K562 (cell line): ENCODE data around the gene CASP6. TPM values are rescaled to one million over a fixed set of nuclear protein-coding genes. Genes with fewer than 3 reads are reported as not detected.

ENCODE experiments used
- ARID1B ChIP-seq: fragments of 450-650 bp; IDR thresholded peaks from 2 replicates; pipeline ENCODE4 v1.6.1; 2016; ENCODE audit warnings: antibody characterized with exemption, mild to moderate bottlenecking, inconsistent platforms
- CEBPB ChIP-seq: fragments of 450-650 bp; IDR thresholded peaks from 2 replicates; pipeline ENCODE4 v1.6.1; 2016; ENCODE audit warnings: missing genetic modification characterization, missing compliant biosample characterization
- CREB1 ChIP-seq, 2 experiments: sonication (generic) in 1 of 2; formaldehyde crosslinking in 1 of 2; IDR thresholded peaks; 2 replicates each; pipeline versions ENCODE4 v1.6.1 to v1.8.0; 2012 to 2022; ENCODE audit warnings: inconsistent platforms in 1 of 2, mild to moderate bottlenecking in 1 of 2, missing genetic modification reagents in 1 of 2, moderate library complexity in 1 of 2
- GTF2F1 ChIP-seq: IDR thresholded peaks from 2 replicates; pipeline ENCODE4 v1.6.1; 2011; ENCODE audit warnings: low read depth, low read length, improper control_type of control experiment
- MAFK ChIP-seq: IDR thresholded peaks from 2 replicates; pipeline ENCODE4 v1.6.1; 2011; ENCODE audit warnings: low read length, improper control_type of control experiment
- NONO ChIP-seq, 2 experiments: fragments of 200-400 bp in 1 of 2; fragments of 450-650 bp in 1 of 2; formaldehyde crosslinking in 1 of 2; IDR thresholded peaks; 2 replicates each; pipeline ENCODE4 v1.6.1; 2017; ENCODE audit warnings: low read depth in 2 of 2, mild to moderate bottlenecking in 2 of 2, moderate library complexity in 2 of 2, low read length in 1 of 2
- SMAD3 ChIP-seq: fragments of 450-650 bp; formaldehyde crosslinking; conservative IDR thresholded peaks from 2 replicates; pipeline ENCODE4 v1.4.0; 2020; ENCODE audit warnings: mild to moderate bottlenecking
- SMAD4 ChIP-seq: fragments of 250-450 bp; sonication (Bioruptor Pico); conservative IDR thresholded peaks from 2 replicates; pipeline ENCODE4 v1.8.0; 2021; ENCODE audit warnings: inconsistent platforms, mild to moderate bottlenecking, moderate library complexity
- STAT5A ChIP-seq: IDR thresholded peaks from 2 replicates; pipeline ENCODE4 v1.6.1; 2012; ENCODE audit warnings: low read length, inconsistent platforms, borderline replicate concordance
- ZC3H4 ChIP-seq: sonication (generic); formaldehyde crosslinking; IDR thresholded peaks from 2 replicates; pipeline ENCODE4 v1.9.0; 2021; ENCODE audit warnings: missing genetic modification reagents, borderline replicate concordance
- ZFX ChIP-seq: sonication (generic); formaldehyde crosslinking; IDR thresholded peaks from 2 replicates; pipeline ENCODE4 v1.8.0; 2022; ENCODE audit warnings: mild to moderate bottlenecking, missing genetic modification reagents, moderate library complexity
- ZNF696 ChIP-seq: fragments of 250-450 bp; sonication (Bioruptor Pico); conservative IDR thresholded peaks from 2 replicates; pipeline ENCODE4 v1.4.0; 2020; ENCODE audit warnings: mild to moderate bottlenecking, moderate library complexity
- polyA plus RNA-seq, 8 experiments: library from polyadenylated mRNA; depleted of rRNA in 4 of 8; stranded (reverse) in 5 of 8; unstranded in 3 of 8; fragments of >200 nt; fragmentation: Nextera tagmentation in 2 of 8; fragmentation: Illumina TruSeq in 1 of 8; extraction: Ambion mirVana in 2 of 8; extraction: Trizol in 1 of 8; gene quantifications; 2 replicates each; pipeline versions ENCODE4 v1.2.1 to v1.2.3, GENCODE V29; 2011 to 2014; ENCODE audit warnings: inconsistent platforms in 1 of 8, missing spikeins in 1 of 8
- total RNA-seq, 7 experiments: library from RNA; depleted of rRNA in 6 of 7; stranded (reverse); fragments of >200 nt in 6 of 7; fragmentation: Illumina TruSeq in 2 of 7; extraction: Trizol in 2 of 7; gene quantifications; 2 replicates each; pipeline versions ENCODE4 v1.2.1 to v1.2.3, GENCODE V29; 2011 to 2021; ENCODE audit warnings: low replicate concordance in 1 of 7
- TF ChIP-seq, protein P1 (sequence below): fragments of 250-450 bp; sonication (Bioruptor Pico); IDR thresholded peaks from 2 replicates; pipeline ENCODE4 v1.4.0; 2020; ENCODE audit warnings: mild to moderate bottlenecking, moderate library complexity
- TF ChIP-seq, protein P2 (sequence below): fragments of 450-650 bp; formaldehyde crosslinking; IDR thresholded peaks from 2 replicates; pipeline ENCODE4 v1.4.0; 2020; ENCODE audit warnings: mild to moderate bottlenecking, moderate library complexity
- TF ChIP-seq, protein P3 (sequence below): fragments of 250-450 bp; sonication (Bioruptor Pico); IDR thresholded peaks from 2 replicates; pipeline ENCODE4 v1.5.0; 2021; ENCODE audit warnings: mild to moderate bottlenecking, moderate library complexity
- TF ChIP-seq, protein P4 (sequence below): fragments of 450-650 bp; formaldehyde crosslinking; IDR thresholded peaks from 2 replicates; pipeline ENCODE4 v1.4.0; 2020; ENCODE audit warnings: mild to moderate bottlenecking, mixed read lengths

The CASP6 gene
- total and polyA plus RNA-seq, 9 of the 15 experiments (the other 6 are each of a cell fraction or from before 2014, with no cell fraction given), result 20.8 to 72.7 (median 39.1) TPM

DNA sequence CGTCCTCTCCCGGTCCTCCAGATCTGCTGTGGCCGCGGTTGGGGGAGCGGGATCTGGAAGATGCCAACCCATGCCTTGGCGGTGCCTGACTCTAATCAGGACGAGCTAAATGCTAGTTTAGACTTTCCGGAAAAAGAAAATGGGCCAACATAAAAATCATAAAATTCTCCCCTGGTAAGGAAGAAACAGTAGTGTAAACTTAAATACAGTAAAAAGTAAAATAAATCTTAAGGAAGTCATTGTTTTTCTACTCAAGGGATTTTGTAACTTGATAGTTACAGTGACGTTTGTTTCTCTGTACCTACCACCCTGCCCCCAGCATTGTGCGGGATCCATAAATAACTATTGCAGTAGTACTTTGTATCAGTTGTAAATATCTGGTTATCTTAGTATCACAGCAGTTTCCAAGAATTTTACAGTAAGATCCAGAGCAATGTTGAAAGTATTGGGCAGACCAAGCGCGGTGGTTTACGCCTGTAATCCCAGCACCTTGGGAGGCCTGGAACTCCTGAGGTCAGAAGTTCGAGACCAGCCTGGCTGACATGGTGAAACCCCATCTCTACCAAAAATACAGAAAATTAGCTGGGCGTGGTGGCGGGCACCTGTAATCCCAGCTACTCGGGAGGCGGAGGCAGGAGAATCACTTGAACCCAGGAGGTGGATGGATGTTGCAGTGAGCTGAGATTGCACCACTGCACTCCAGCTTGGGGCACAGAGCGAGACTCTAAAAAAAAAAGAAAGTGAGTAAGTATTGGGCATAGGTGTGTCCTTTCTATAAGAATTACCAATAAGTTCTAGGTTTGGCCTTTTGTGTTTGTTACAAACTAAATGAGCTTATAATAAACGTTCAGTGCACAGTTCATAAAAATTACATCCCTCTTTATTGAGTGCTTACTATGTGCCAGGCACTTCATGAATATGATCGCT, 27.6 kb upstream of the CASP6 start (continued):
- TF ChIP-seq, protein P1, sequence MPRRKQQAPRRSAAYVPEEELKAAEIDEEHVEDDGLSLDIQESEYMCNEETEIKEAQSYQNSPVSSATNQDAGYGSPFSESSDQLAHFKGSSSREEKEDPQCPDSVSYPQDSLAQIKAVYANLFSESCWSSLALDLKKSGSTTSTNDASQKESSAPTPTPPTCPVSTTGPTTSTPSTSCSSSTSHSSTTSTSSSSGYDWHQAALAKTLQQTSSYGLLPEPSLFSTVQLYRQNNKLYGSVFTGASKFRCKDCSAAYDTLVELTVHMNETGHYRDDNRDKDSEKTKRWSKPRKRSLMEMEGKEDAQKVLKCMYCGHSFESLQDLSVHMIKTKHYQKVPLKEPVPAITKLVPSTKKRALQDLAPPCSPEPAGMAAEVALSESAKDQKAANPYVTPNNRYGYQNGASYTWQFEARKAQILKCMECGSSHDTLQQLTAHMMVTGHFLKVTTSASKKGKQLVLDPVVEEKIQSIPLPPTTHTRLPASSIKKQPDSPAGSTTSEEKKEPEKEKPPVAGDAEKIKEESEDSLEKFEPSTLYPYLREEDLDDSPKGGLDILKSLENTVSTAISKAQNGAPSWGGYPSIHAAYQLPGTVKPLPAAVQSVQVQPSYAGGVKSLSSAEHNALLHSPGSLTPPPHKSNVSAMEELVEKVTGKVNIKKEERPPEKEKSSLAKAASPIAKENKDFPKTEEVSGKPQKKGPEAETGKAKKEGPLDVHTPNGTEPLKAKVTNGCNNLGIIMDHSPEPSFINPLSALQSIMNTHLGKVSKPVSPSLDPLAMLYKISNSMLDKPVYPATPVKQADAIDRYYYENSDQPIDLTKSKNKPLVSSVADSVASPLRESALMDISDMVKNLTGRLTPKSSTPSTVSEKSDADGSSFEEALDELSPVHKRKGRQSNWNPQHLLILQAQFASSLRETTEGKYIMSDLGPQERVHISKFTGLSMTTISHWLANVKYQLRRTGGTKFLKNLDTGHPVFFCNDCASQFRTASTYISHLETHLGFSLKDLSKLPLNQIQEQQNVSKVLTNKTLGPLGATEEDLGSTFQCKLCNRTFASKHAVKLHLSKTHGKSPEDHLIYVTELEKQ (CRISPR knock-in tag), result no peak
- TF ChIP-seq MAFK (no peak), CEBPB (tag) (peak; percentile 48), SMAD4 (0 out of 2 replicates have a peak, but pooled peaks have one; percentile 45), GTF2F1 (no peak), ZNF696 (CRISPR knock-in tag) (no peak), CREB1 (IDR thresholded peaks at IDR 0.05) (peak; percentile 30; the same call in 1 of the 2 replicates), CREB1 (CRISPR knock-in tag; IDR thresholded peaks at IDR 0.05) (no peak), SMAD3 (CRISPR knock-in tag) (no peak), ZFX (CRISPR knock-in tag) (no peak; the same call in 1 of the 2 replicates), ARID1B (peak; percentile 63; the same call in 1 of the 2 replicates), ZC3H4 (CRISPR knock-in tag) (no peak), STAT5A (peak; percentile 48), NONO (IDR thresholded peaks at IDR 0.05; ENCODE audit: low read depth in 2 of 2, low read length in 1 of 2) (no peak)
- TF ChIP-seq, protein P2, sequence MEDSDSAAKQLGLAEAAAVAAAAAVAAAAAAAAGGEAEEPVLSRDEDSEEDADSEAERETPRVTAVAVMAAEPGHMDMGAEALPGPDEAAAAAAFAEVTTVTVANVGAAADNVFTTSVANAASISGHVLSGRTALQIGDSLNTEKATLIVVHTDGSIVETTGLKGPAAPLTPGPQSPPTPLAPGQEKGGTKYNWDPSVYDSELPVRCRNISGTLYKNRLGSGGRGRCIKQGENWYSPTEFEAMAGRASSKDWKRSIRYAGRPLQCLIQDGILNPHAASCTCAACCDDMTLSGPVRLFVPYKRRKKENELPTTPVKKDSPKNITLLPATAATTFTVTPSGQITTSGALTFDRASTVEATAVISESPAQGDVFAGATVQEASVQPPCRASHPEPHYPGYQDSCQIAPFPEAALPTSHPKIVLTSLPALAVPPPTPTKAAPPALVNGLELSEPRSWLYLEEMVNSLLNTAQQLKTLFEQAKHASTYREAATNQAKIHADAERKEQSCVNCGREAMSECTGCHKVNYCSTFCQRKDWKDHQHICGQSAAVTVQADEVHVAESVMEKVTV (CRISPR knock-in tag), result no peak
- TF ChIP-seq, protein P3, sequence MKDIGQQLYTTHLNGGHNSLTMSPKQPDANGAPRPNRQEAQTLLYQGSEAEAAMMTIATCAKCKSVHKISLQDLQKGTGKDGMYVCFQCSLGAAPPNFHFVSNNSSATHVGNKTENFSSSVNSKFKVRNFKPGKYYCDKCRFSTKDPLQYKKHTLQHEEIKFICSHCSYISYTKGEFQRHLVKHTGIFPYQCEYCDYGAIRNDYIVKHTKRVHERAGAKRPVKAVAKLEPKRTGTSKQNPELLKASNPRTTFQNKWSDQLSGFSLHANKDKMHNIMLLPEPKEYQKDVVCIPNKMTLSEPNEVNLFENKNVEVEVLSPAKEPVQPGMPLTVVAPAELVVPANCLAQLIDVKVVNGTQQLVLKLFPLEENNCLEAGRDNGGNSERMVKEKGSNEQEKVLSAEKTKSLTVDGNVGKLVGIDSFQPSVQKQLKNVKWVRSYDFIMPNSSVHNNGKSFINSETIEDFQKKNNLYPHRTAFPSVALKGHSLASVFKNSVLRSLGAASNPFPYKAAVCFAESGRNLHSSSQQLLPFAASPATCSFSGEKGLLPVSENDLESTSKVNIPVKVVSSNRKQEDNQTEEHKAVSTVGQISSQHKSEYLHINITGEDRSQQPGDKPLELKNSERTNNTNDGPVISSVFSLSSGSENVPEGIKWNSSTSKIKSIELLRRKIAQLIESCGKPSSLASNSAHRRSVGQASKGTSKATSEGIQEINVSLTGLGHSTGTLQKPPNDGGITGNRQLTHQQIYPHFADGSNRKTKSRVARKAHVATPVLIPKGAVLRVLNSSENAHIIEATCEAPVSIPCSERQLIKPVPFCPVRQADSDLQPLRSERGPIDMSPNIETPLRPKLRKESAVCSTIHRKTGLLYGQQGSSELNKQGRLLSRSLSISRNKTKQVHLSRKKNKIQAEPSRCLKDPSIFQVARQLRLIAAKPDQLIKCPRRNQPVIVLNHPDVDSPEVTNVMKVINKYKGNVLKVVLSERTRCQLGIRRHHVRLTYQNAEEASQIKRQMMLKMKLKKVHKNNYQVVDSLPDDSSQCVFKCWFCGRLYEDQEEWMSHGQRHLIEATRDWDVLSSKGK (CRISPR knock-in tag), result no peak
- TF ChIP-seq, protein P4, sequence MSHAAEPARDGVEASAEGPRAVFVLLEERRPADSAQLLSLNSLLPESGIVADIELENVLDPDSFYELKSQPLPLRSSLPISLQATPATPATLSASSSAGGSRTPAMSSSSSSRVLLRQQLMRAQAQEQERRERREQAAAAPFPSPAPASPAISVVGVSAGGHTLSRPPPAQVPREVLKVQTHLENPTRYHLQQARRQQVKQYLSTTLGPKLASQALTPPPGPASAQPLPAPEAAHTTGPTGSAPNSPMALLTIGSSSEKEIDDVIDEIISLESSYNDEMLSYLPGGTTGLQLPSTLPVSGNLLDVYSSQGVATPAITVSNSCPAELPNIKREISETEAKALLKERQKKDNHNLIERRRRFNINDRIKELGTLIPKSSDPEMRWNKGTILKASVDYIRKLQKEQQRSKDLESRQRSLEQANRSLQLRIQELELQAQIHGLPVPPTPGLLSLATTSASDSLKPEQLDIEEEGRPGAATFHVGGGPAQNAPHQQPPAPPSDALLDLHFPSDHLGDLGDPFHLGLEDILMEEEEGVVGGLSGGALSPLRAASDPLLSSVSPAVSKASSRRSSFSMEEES (CRISPR knock-in tag), result no peak
